ENCODE data around the gene LEMD1.

- TF ChIP-seq, protein P1, sequence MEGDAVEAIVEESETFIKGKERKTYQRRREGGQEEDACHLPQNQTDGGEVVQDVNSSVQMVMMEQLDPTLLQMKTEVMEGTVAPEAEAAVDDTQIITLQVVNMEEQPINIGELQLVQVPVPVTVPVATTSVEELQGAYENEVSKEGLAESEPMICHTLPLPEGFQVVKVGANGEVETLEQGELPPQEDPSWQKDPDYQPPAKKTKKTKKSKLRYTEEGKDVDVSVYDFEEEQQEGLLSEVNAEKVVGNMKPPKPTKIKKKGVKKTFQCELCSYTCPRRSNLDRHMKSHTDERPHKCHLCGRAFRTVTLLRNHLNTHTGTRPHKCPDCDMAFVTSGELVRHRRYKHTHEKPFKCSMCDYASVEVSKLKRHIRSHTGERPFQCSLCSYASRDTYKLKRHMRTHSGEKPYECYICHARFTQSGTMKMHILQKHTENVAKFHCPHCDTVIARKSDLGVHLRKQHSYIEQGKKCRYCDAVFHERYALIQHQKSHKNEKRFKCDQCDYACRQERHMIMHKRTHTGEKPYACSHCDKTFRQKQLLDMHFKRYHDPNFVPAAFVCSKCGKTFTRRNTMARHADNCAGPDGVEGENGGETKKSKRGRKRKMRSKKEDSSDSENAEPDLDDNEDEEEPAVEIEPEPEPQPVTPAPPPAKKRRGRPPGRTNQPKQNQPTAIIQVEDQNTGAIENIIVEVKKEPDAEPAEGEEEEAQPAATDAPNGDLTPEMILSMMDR (IDR thresholded peaks at IDR 0.05) = no peak
- TF ChIP-seq EZH2 (IDR thresholded peaks at IDR 0.05) = no peak
- TF ChIP-seq EZH2phosphoT487 (IDR thresholded peaks at IDR 0.05) = no peak
These were observed 30.5 kb downstream of the LEMD1 start for GRCh38 chr1:205391386-205391785.

Data from neural progenitor cell (in vitro differentiated cells).